Esophagus muscularis mucosa (tissue), 4 donors: Measurements from ENCODE around the gene SLC25A3. TPM values are rescaled to one million over a fixed set of nuclear protein-coding genes. Genes with fewer than 3 reads are reported as not detected.
"Not testable (repeated sequence)": the region's sequence is repeated elsewhere in the genome, so short reads cannot be mapped to it uniquely, and the experiment has no call there.

Experiments
- DNase-seq: peaks from one replicate; pipeline ENCODE4 v3.0.0-alpha.2; 2017; ENCODE audit errors: extremely low spot score
- H3K27ac ChIP-seq, 4 donors: fragments of 200-600 bp; sonication (generic); replicated peaks in 1 of 4; 1 replicate in 3 of 4; 2 replicates in 1 of 4; pipeline ENCODE4 v1.5.1; 2016 to 2019; ENCODE audit warnings: mild to moderate bottlenecking in 1 of 4
- H3K27me3 ChIP-seq, 4 donors: fragments of 200-600 bp; sonication (generic); one replicate each; pipeline versions ENCODE4 v1.5.1 to v1.6.0; 2016 to 2019
- H3K36me3 ChIP-seq, 4 donors: fragments of 200-600 bp; sonication (generic); one replicate each; pipeline ENCODE4 v1.5.1; 2016 to 2019
- H3K4me1 ChIP-seq, 4 donors: fragments of 200-600 bp; sonication (generic); one replicate each; pipeline ENCODE4 v1.5.1; 2016 to 2019
- H3K4me3 ChIP-seq, 4 donors: fragments of 200-600 bp; sonication (generic); 1 replicate in 2 of 4; 2 replicates in 2 of 4; pipeline ENCODE4 v1.5.1; 2016 to 2019; ENCODE audit warnings: mild to moderate bottlenecking in 4 of 4, moderate library complexity in 1 of 4
- H3K9me3 ChIP-seq, 4 donors: fragments of 200-600 bp; sonication (generic); 1 replicate in 3 of 4; 2 replicates in 1 of 4; pipeline ENCODE4 v1.5.1; 2016 to 2019
- CTCF ChIP-seq, 3 experiments: fragments of 200-600 bp in 2 of 3; fragments of 450-650 bp in 1 of 3; sonication (generic) in 2 of 3; IDR thresholded peaks; one replicate each; pipeline ENCODE4 v1.5.1; 2017 to 2019; ENCODE audit warnings: antibody characterized with exemption in 3 of 3, mild to moderate bottlenecking in 2 of 3, moderate library complexity in 1 of 3
- EP300 ChIP-seq: sonication (generic); formaldehyde crosslinking; IDR thresholded peaks from one replicate; pipeline ENCODE4 v1.6.1; 2017; ENCODE audit warnings: antibody characterized with exemption
- POLR2A ChIP-seq: fragments of 450-650 bp; IDR thresholded peaks from one replicate; pipeline ENCODE4 v1.6.1; 2017; ENCODE audit warnings: antibody characterized with exemption, moderate library complexity, mild to moderate bottlenecking, low read depth
- POLR2AphosphoS5 ChIP-seq, 2 donors: sonication (generic); formaldehyde crosslinking; IDR thresholded peaks; one replicate each; pipeline ENCODE4 v1.6.1; 2017; ENCODE audit warnings: antibody characterized with exemption in 2 of 2
- WGBS: methylation state at CpG from one replicate; pipeline ENCODE4 v1.1.5; 2018; 5-methylcytosine and 5-hydroxymethylcytosine counted together
- intact Hi-C: fragments of 100-400 bp; cut with DNase I; formaldehyde crosslinking; loops from one replicate; pipeline ENCODE4 v1.15.1; 2023
- total RNA-seq, 4 donors: library from RNA; depleted of rRNA; stranded (reverse); fragments of >200 nt; gene quantifications; one replicate each; pipeline versions ENCODE4 v1.1.0 to v1.2.1, GENCODE V29; 2016

SLC25A3 gene
- total RNA-seq, 4 donors from 2014 or later = 505 to 652 (median 520) TPM

- intact Hi-C loops = no loop called here
- Histone ChIP-seq H3K27ac (no peak overlapping the region), H3K4me1 (peaks cover 8 to 18% (median 14%) of the 10 kb centered on the region in 4 donors), H3K36me3 (no peaks in the 10 kb centered on the region), H3K4me3 (no peak overlapping the region), H3K9me3 (no peaks in the 10 kb centered on the region), H3K27me3 (no peaks in the 10 kb centered on the region)
- no peak for DNase-seq
- TF ChIP-seq POLR2A (no peak), CTCF (IDR thresholded peaks at IDR 0.05) (no peak), POLR2AphosphoS5 (IDR thresholded peaks at IDR 0.05) (no peak), EP300 (no peak)
- WGBS = 77% methylated on average over 3 of the region's 3 CpGs
Observed at GRCh38 chr12:98639491-98639890, 46.0 kb downstream of the SLC25A3 start.

- DNase-seq, H3K9me3 ChIP-seq, H3K4me3 ChIP-seq, H3K27ac ChIP-seq, H3K36me3 ChIP-seq, intact Hi-C loops, H3K27me3 ChIP-seq: not testable (repeated sequence)
- H3K4me1 ChIP-seq = peaks cover 8 to 33% (median 31%) of the 10 kb centered on the region in 4 donors
- 96% methylated on average over 5 of the region's 5 CpGs for WGBS
Observed at GRCh38 chr12:98642801-98643200, 49.3 kb downstream of the SLC25A3 start.

- TF ChIP-seq EP300 = no peak
- intact Hi-C loops = loop anchor here (2.0 kb wide), 1 partner anchor 52 kb away; the partner anchor contains the start of gene SLC25A3
- Histone ChIP-seq H3K27me3 (no peaks in the 10 kb centered on the region), H3K4me3 (peak overlapping the region; percentile 73 to 97 (median 92)), H3K4me1 (peaks cover 8 to 33% (median 31%) of the 10 kb centered on the region in 4 donors), H3K27ac (peak overlapping the region; percentile 83 to 89 (median 86)), H3K36me3 (peaks cover 0 to 10% (median 7%) of the 10 kb centered on the region in 4 donors), H3K9me3 (no peaks in the 10 kb centered on the region)
- no peak for DNase-seq
- no CpG with 5 or more reads among the region's 20 CpGs for WGBS
Observed at GRCh38 chr12:98644433-98644711, 50.9 kb downstream of the SLC25A3 start.

GRCh38 chr12:98644712-98645571 is 51.5 kb downstream of the SLC25A3 start, which contains the start of the genes APAF1 and IKBIP:
Gene APAF1 (plus strand): TSS chr12:98645290. CDS start chr12:98648360, 3,070 bp downstream.
Gene IKBIP (minus strand): TSS chr12:98644788. CDS start chr12:98644701, 87 bp downstream.
- Histone ChIP-seq H3K27me3 (no peaks in the 10 kb centered on the region), H3K36me3 (peaks cover 3 to 15% (median 12%) of the 10 kb centered on the region in 4 donors), H3K4me1 (peaks cover 8 to 33% (median 31%) of the 10 kb centered on the region in 4 donors), H3K27ac (peak within 1 kb of the TSS; percentile 83 to 89 (median 86)), H3K9me3 (no peaks in the 10 kb centered on the region), H3K4me3 (peak within 1 kb of the TSS; percentile 73 to 97 (median 92))
- WGBS = 0% methylated on average over 22 of the region's 91 CpGs
- TF ChIP-seq POLR2A (peak; percentile 22), POLR2AphosphoS5 (IDR thresholded peaks at IDR 0.05) (peak; percentile 88 to 90), CTCF (IDR thresholded peaks at IDR 0.05) (peak in 1 of 3 experiments; percentile 6), EP300 (no peak)
- intact Hi-C loops = loop anchor here (2.0 kb wide), 1 partner anchor 52 kb away; the partner anchor contains the start of gene SLC25A3
- peak; percentile 98 for DNase-seq

GRCh38 chr12:98645572-98646067 is 52.1 kb downstream of the SLC25A3 start:
- no peak for TF ChIP-seq POLR2AphosphoS5 (IDR thresholded peaks at IDR 0.05)
- TF ChIP-seq CTCF (IDR thresholded peaks at IDR 0.05) = no peak
- TF ChIP-seq POLR2A = no peak
- TF ChIP-seq EP300 = no peak

More at GRCh38 chr12:98645572-98646067, 52.1 kb downstream of the SLC25A3 start:
- no peak for DNase-seq
- Histone ChIP-seq H3K36me3 (peaks cover 9 to 22% (median 16%) of the 10 kb centered on the region in 4 donors), H3K27ac (peak overlapping the region; percentile 83 to 89 (median 86)), H3K9me3 (no peaks in the 10 kb centered on the region), H3K4me3 (peak overlapping the region; percentile 73 to 97 (median 92)), H3K27me3 (no peaks in the 10 kb centered on the region), H3K4me1 (peaks cover 8 to 33% (median 31%) of the 10 kb centered on the region in 4 donors)
- WGBS = 1% methylated on average over 10 of the region's 24 CpGs
- intact Hi-C loops = loop anchor here (2.0 kb wide), 1 partner anchor 53 kb away; the partner anchor contains the start of gene SLC25A3
